GM12878 (cell line): Measurements from ENCODE around the gene DYSF. TPM values are rescaled to one million over a fixed set of nuclear protein-coding genes. Genes with fewer than 3 reads are reported as not detected.

ENCODE experiments used
- ATAC-seq: fragments of 200-7000 bp; cut with Tn5 transposase; 3 replicates; pipeline ENCODE4 v1.9.1; 2020; ENCODE audit warnings: mild to moderate bottlenecking, moderate library complexity
- BruUV-seq: library from RNA; stranded (reverse); fragments of 400-500 nt; replicated peaks from 2 replicates; lab custom pipeline; 2021; lab: Mats Ljungman, UMichigan
- CTCF ChIA-PET: fragments of 300-600 bp; sonication (Branson Sonifier 250); formaldehyde crosslinking; extraction: SDS; loops from one replicate; lab custom pipeline; 2021; ENCODE audit warnings: inconsistent platforms; lab: Yijun Ruan, JAX
- POLR2A ChIA-PET: fragments of 350-600 bp; formaldehyde crosslinking; extraction: SDS; loops from one replicate; lab custom pipeline; 2021; ENCODE audit warnings: inconsistent platforms; lab: Charles Lee
- RAD21 ChIA-PET: fragments of 300-600 bp; sonication (Branson Sonifier 250); formaldehyde crosslinking; loops from one replicate; lab custom pipeline; 2023; ENCODE audit warnings: antibody characterized with exemption; ENCODE audit not compliant: unreplicated experiment; lab: Charles Lee
- SMC1A ChIA-PET: fragments of 300-600 bp; sonication (Branson Sonifier 250); formaldehyde crosslinking; loops from one replicate; lab custom pipeline; 2023; ENCODE audit not compliant: unreplicated experiment, uncharacterized antibody; lab: Charles Lee
- DNase-seq: peaks from one replicate; pipeline ENCODE4 v3.0.0-alpha.2; 2011; ENCODE audit warnings: low read depth, low spot score
- FAIRE-seq: peaks from 3 replicates; lab custom pipeline; 2011; peaks lifted over from hg19 to GRCh38; lab: Jason Lieb, UNC
- H2AFZ ChIP-seq: 2 replicates; pipeline ENCODE4 v1.6.0; 2011; ENCODE audit warnings: low read depth, low read length, control low read depth; ENCODE audit not compliant: control insufficient read depth
- H3K27ac ChIP-seq: 2 replicates; pipeline ENCODE4 v1.5.1; 2011; ENCODE audit warnings: control low read depth; ENCODE audit not compliant: control insufficient read depth, insufficient read depth
- H3K27me3 ChIP-seq, 2 experiments: replicated peaks in 1 of 2; 2 replicates each; pipeline versions ENCODE4 v1.6.0 to v1.6.1; 2011; ENCODE audit warnings: low read length in 1 of 2; ENCODE audit not compliant: control insufficient read depth in 2 of 2, insufficient read depth in 2 of 2
- H3K36me3 ChIP-seq, 2 experiments: 2 replicates each; pipeline ENCODE4 v1.5.1; 2011; ENCODE audit warnings: low read length in 1 of 2; ENCODE audit not compliant: control insufficient read depth in 2 of 2, insufficient read depth in 2 of 2
- H3K4me1 ChIP-seq: 2 replicates; pipeline ENCODE4 v1.6.1; 2011; ENCODE audit warnings: mild to moderate bottlenecking, low read length, moderate library complexity, mixed read lengths; ENCODE audit not compliant: control insufficient read depth, insufficient read depth
- H3K4me2 ChIP-seq: 2 replicates; pipeline ENCODE4 v1.6.0; 2011; ENCODE audit warnings: control low read depth; ENCODE audit not compliant: control insufficient read depth, insufficient read depth
- H3K4me3 ChIP-seq: fragments of 200-600 bp; sonication (generic); 2 replicates; pipeline ENCODE4 v1.5.1; 2016
- H3K79me2 ChIP-seq: 2 replicates; pipeline ENCODE4 v1.6.0; 2011; ENCODE audit warnings: low read length; ENCODE audit not compliant: control insufficient read depth, insufficient read depth
- H3K9ac ChIP-seq: 2 replicates; pipeline ENCODE4 v1.8.0; 2011; ENCODE audit warnings: low read length, control low read depth, mixed read lengths; ENCODE audit not compliant: control insufficient read depth, insufficient read depth
- H3K9me3 ChIP-seq: replicated peaks from 3 replicates; pipeline ENCODE4 v1.5.1; 2011; ENCODE audit warnings: mild to moderate bottlenecking, low read length; ENCODE audit not compliant: control insufficient read depth, insufficient read depth
- H4K20me1 ChIP-seq: 2 replicates; pipeline ENCODE4 v1.6.0; 2011; ENCODE audit not compliant: control insufficient read depth, insufficient read depth
- CHD2 ChIP-seq: IDR thresholded peaks from 2 replicates; pipeline ENCODE4 v1.6.1; 2011; ENCODE audit warnings: low read depth, low read length, improper control_type of control experiment, borderline replicate concordance
- E4F1 ChIP-seq: fragments of 450-650 bp; IDR thresholded peaks from 2 replicates; pipeline ENCODE4 v1.6.1; 2018; ENCODE audit warnings: borderline replicate concordance, mild to moderate bottlenecking; ENCODE audit not compliant: partially characterized antibody
- HDAC2 ChIP-seq: fragments of 200-600 bp; sonication (generic); IDR thresholded peaks from 2 replicates; pipeline ENCODE4 v1.6.1; 2017
- LARP7 ChIP-seq: fragments of 450-650 bp; IDR thresholded peaks from 2 replicates; pipeline ENCODE4 v1.6.1; 2017; ENCODE audit warnings: mild to moderate bottlenecking
- RBBP5 ChIP-seq: fragments of 200-600 bp; sonication (generic); conservative IDR thresholded peaks from 2 replicates; pipeline ENCODE4 v1.6.1; 2016
- REST ChIP-seq: IDR thresholded peaks from 2 replicates; pipeline ENCODE4 v1.6.1; 2012; ENCODE audit warnings: mild to moderate bottlenecking, low read depth, low read length
- ZBTB11 ChIP-seq: fragments of 450-650 bp; formaldehyde crosslinking; IDR thresholded peaks from 2 replicates; pipeline ENCODE4 v1.5.0; 2022; ENCODE audit warnings: mild to moderate bottlenecking, missing genetic modification characterization
- WGBS: methylation state at CpG from one replicate; pipeline ENCODE4 v1.1.6; 2016; ENCODE audit warnings: low lambda C conversion rate; ENCODE audit not compliant: insufficient replicate concordance, insufficient coverage; ENCODE audit errors: missing lambda C conversion rate; 5-methylcytosine and 5-hydroxymethylcytosine counted together
- in situ Hi-C: fragments of 300-500 bp; cut with MboI; formaldehyde crosslinking; loops from 9 replicates; pipeline ENCODE4 v1.14.3; 2018; ENCODE audit warnings: mixed read lengths
- intact Hi-C: fragments of 100-400 bp; cut with micrococcal nuclease; formaldehyde crosslinking; loops from one replicate; pipeline ENCODE4 v1.14.2; 2022; ENCODE audit not compliant: unreplicated experiment
- polyA plus RNA-seq, 11 experiments: library from polyadenylated mRNA; depleted of rRNA in 4 of 11; unstranded in 6 of 11; stranded (reverse) in 5 of 11; fragments of >200 nt; fragmentation: Nextera tagmentation in 4 of 11; fragmentation: Illumina TruSeq in 1 of 11; extraction: Ambion mirVana in 4 of 11; extraction: Trizol in 1 of 11; gene quantifications; 1 replicate in 1 of 11; 2 replicates in 10 of 11; pipeline versions ENCODE4 v1.2.1 to v1.2.3, GENCODE V29; 2011 to 2016; ENCODE audit warnings: inconsistent platforms in 2 of 11, missing spikeins in 2 of 11, low read depth in 1 of 11
- total RNA-seq, 4 experiments: library from RNA; depleted of rRNA in 3 of 4; stranded (reverse); fragments of >200 nt in 3 of 4; fragmentation: Illumina TruSeq in 1 of 4; extraction: Trizol in 1 of 4; gene quantifications; 2 replicates each; pipeline versions ENCODE4 v1.2.1 to v1.2.3, GENCODE V29; 2013 to 2021

DYSF gene
- total and polyA plus RNA-seq, 10 of the 15 experiments (the other 5 are each of a cell fraction or from before 2014, with no cell fraction given): under 0.01 to 0.15 (median 0.03) TPM; not detected in 7

- FAIRE-seq (no peak), DNase-seq (no peak), ATAC-seq (no peak)
- H3K4me1 ChIP-seq: no peaks in the 10 kb centered on the region
- H4K20me1 ChIP-seq: no peaks in the 10 kb centered on the region
- ChIA-PET SMC1A (no interaction called here), CTCF (no interaction called here), RAD21 (no interaction called here), POLR2A (no interaction called here)
- H3K36me3 ChIP-seq: no peaks in the 10 kb centered on the region
- H3K79me2 ChIP-seq: no peaks in the 10 kb centered on the region
- H3K27ac ChIP-seq: no peak overlapping the region
- 36% methylated on average over 2 of the region's 2 CpGs for WGBS
- BruUV-seq: no TSS peak
- TF ChIP-seq ZBTB11 (no peak), CHD2 (no peak), REST (no peak), E4F1 (no peak), HDAC2 (no peak), LARP7 (no peak), RBBP5 (no peak)
- no peaks in the 10 kb centered on the region; a peak in 2 of 4 replicates for H3K27me3 ChIP-seq
- no peak overlapping the region for H3K4me3 ChIP-seq
- in situ Hi-C loops (no loop called here), intact Hi-C loops (no loop called here)
- H3K4me2 ChIP-seq: no peak overlapping the region
- no peak overlapping the region for H2AFZ ChIP-seq
- no peak overlapping the region for H3K9ac ChIP-seq
- no peaks in the 10 kb centered on the region for H3K9me3 ChIP-seq
Observed at GRCh38 chr2:71629771-71630453, 176.6 kb downstream of the DYSF start.
